Hematopoietic multipotent progenitor cell treated with erythropoietin and hydrocortisone succinate and interleukin-3 and kit ligand, for 15 days (in vitro differentiated cells): ENCODE results near the gene AFF2.

ENCODE experiments used
- DNase-seq: peaks from one replicate; pipeline ENCODE4 v3.0.0-alpha.2; 2015; ENCODE audit warnings: low spot score

AFF2 gene

GRCh38 chrX:148928811-148929210, 428.4 kb downstream of the AFF2 start:
- no peak for DNase-seq

- DNase-seq, result no peak
Observed at GRCh38 chrX:148929686-148930085, 429.3 kb downstream of the AFF2 start.

GRCh38 chrX:148930206-148930729, 429.9 kb downstream of the AFF2 start:
- DNase-seq, result no peak

- no peak for DNase-seq
Observed at GRCh38 chrX:148933881-148934280, 433.5 kb downstream of the AFF2 start.

- DNase-seq, result no peak
Observed at GRCh38 chrX:148938348-148938747, 437.9 kb downstream of the AFF2 start.

- no peak for DNase-seq
Observed at GRCh38 chrX:148940411-148940996, 440.1 kb downstream of the AFF2 start.

- no peak for DNase-seq
Observed at GRCh38 chrX:148942754-148943153, 442.3 kb downstream of the AFF2 start.

- DNase-seq, result no peak
Observed at GRCh38 chrX:148947399-148947975, 447.1 kb downstream of the AFF2 start.

- no peak for DNase-seq
Observed at GRCh38 chrX:148956352-148956751, 455.9 kb downstream of the AFF2 start.

GRCh38 chrX:148958901-148959300, 458.5 kb downstream of the AFF2 start:
- DNase-seq, result no peak

GRCh38 chrX:148960060-148960459, 459.6 kb downstream of the AFF2 start:
- no peak for DNase-seq

GRCh38 chrX:148961985-148962384, 461.6 kb downstream of the AFF2 start:
- DNase-seq, result no peak

GRCh38 chrX:148976571-148977400, 476.4 kb downstream of the AFF2 start:
- no peak for DNase-seq

GRCh38 chrX:148979786-148980185, 479.4 kb downstream of the AFF2 start:
- DNase-seq, result no peak

GRCh38 chrX:148984238-148984637, 483.8 kb downstream of the AFF2 start:
- no peak for DNase-seq

- no peak for DNase-seq
Observed at GRCh38 chrX:148991502-148991901, 491.1 kb downstream of the AFF2 start.

- DNase-seq, result no peak
Observed at GRCh38 chrX:148995661-148996060, 495.2 kb downstream of the AFF2 start.

- DNase-seq, result no peak
Observed at GRCh38 chrX:149002320-149002719, 501.9 kb downstream of the AFF2 start.

- no peak for DNase-seq
Observed at GRCh38 chrX:149003863-149004660, 503.6 kb downstream of the AFF2 start.

- no peak for DNase-seq
Observed at GRCh38 chrX:149004936-149005335, 504.5 kb downstream of the AFF2 start.

GRCh38 chrX:149006235-149006634, 505.8 kb downstream of the AFF2 start:
- DNase-seq, result no peak

GRCh38 chrX:149007423-149007822, 507.0 kb downstream of the AFF2 start:
- no peak for DNase-seq
